HepG2 (cell line): ENCODE data around the gene TMA7B. TPM values are rescaled to one million over a fixed set of nuclear protein-coding genes. Genes with fewer than 3 reads are reported as not detected.
A peak's percentile ranks its signal among the peaks of the same experiment; 100 is the strongest.

Experiments used
- ATAC-seq: fragments of 200-7000 bp; cut with Tn5 transposase; 3 replicates; pipeline ENCODE4 v1.9.1; 2020; ENCODE audit warnings: mild to moderate bottlenecking, moderate library complexity
- BruUV-seq: library from RNA; stranded (reverse); fragments of 400-500 nt; replicated peaks from 2 replicates; lab custom pipeline; 2021; lab: Mats Ljungman, UMichigan
- CTCF ChIA-PET: fragments of 300-600 bp; formaldehyde crosslinking; extraction: SDS; loops from one replicate; lab custom pipeline; 2021; ENCODE audit warnings: low total read pairs, inconsistent platforms, low intra/inter-chr PET ratio; lab: Yijun Ruan, JAX
- POLR2A ChIA-PET: fragments of 350-600 bp; sonication (Branson Sonifier 250); formaldehyde crosslinking; loops from one replicate; lab custom pipeline; 2020; ENCODE audit warnings: antibody characterized with exemption, inconsistent platforms; lab: Yijun Ruan, JAX
- DNase-seq: peaks from one replicate; pipeline ENCODE4 v3.0.0-alpha.2; 2015; ENCODE audit warnings: low spot score
- FAIRE-seq: peaks from 3 replicates; lab custom pipeline; 2011; peaks lifted over from hg19 to GRCh38; lab: Jason Lieb, UNC
- H2AFZ ChIP-seq: one replicate; pipeline ENCODE4 v1.6.1; 2011; ENCODE audit warnings: low read length, inconsistent platforms
- H3K27ac ChIP-seq: fragments of 300-600 bp; 3 replicates; pipeline ENCODE4 v1.8.0; 2011; ENCODE audit warnings: mixed run types, mild to moderate bottlenecking, mixed read lengths, low read length, inconsistent platforms; ENCODE audit not compliant: insufficient read depth; ENCODE audit errors: extremely low read length
- H3K27me3 ChIP-seq, 2 experiments: fragments of 200-600 bp in 1 of 2; 2 replicates in 1 of 2; 3 replicates in 1 of 2; pipeline versions ENCODE4 v1.6.0 to v1.8.0; 2011; ENCODE audit warnings: low read length in 2 of 2, mild to moderate bottlenecking in 2 of 2, moderate library complexity in 2 of 2, inconsistent platforms in 1 of 2; ENCODE audit not compliant: insufficient read depth in 2 of 2, control insufficient read depth in 1 of 2
- H3K36me3 ChIP-seq, 2 experiments: fragments of 200-600 bp in 1 of 2; replicated peaks in 1 of 2; 2 replicates in 1 of 2; 3 replicates in 1 of 2; pipeline versions ENCODE4 v1.5.1 to v1.8.0; 2011; ENCODE audit warnings: low read length in 2 of 2, inconsistent platforms in 1 of 2; ENCODE audit not compliant: insufficient read depth in 2 of 2, control insufficient read depth in 1 of 2
- H3K4me1 ChIP-seq: 2 replicates; pipeline ENCODE4 v1.5.1; 2012; ENCODE audit warnings: low read length, inconsistent platforms; ENCODE audit not compliant: insufficient read depth
- H3K4me2 ChIP-seq: 2 replicates; pipeline ENCODE4 v1.6.0; 2011; ENCODE audit warnings: low read depth, low read length, inconsistent platforms
- H3K4me3 ChIP-seq, 3 experiments: fragments of 200-600 bp in 1 of 3; sonication (generic), shearing (Covaris generic) in 1 of 3; replicated peaks in 1 of 3; 2 replicates each; pipeline ENCODE4 v1.5.1; 2011 to 2016; ENCODE audit warnings: low read length in 3 of 3, inconsistent platforms in 2 of 3, low read depth in 2 of 3, mild to moderate bottlenecking in 2 of 3, control low read depth in 1 of 3, mixed read lengths in 1 of 3; ENCODE audit not compliant: insufficient read depth in 1 of 3
- H3K79me2 ChIP-seq: one replicate; pipeline ENCODE4 v1.6.1; 2011; ENCODE audit warnings: low read length, inconsistent platforms; ENCODE audit not compliant: insufficient read depth
- H3K9ac ChIP-seq: 2 replicates; pipeline ENCODE4 v1.6.0; 2011; ENCODE audit warnings: mild to moderate bottlenecking, low read depth, low read length, inconsistent platforms; ENCODE audit not compliant: insufficient read depth
- H3K9me3 ChIP-seq: 2 replicates; pipeline ENCODE4 v1.5.1; 2012; ENCODE audit warnings: mild to moderate bottlenecking, low read length
- H4K20me1 ChIP-seq: 2 replicates; pipeline ENCODE4 v1.6.0; 2011; ENCODE audit warnings: inconsistent platforms, mild to moderate bottlenecking, low read length, moderate library complexity; ENCODE audit not compliant: insufficient read depth
- FOXA3 ChIP-seq: IDR thresholded peaks from 2 replicates; pipeline ENCODE4 v1.6.1; 2016; ENCODE audit warnings: missing genetic modification reagents, missing compliant biosample characterization
- FOXP1 ChIP-seq, 2 experiments: fragments of 450-650 bp in 1 of 2; IDR thresholded peaks; 2 replicates each; pipeline ENCODE4 v1.6.1; 2017 to 2018; ENCODE audit warnings: antibody characterized with exemption in 1 of 2
- KLF13 ChIP-seq: sonication (generic); formaldehyde crosslinking; IDR thresholded peaks from 2 replicates; pipeline ENCODE4 v1.4.0; 2020; ENCODE audit warnings: mild to moderate bottlenecking, missing genetic modification reagents
- MTF1 ChIP-seq: sonication (generic); formaldehyde crosslinking; IDR thresholded peaks from 2 replicates; pipeline ENCODE4 v1.5.0; 2020; ENCODE audit warnings: missing genetic modification reagents
- NCOA2 ChIP-seq: sonication (generic); formaldehyde crosslinking; IDR thresholded peaks from 2 replicates; pipeline ENCODE4 v1.8.0; 2022; ENCODE audit warnings: inconsistent platforms
- RARA ChIP-seq: IDR thresholded peaks from 2 replicates; pipeline ENCODE4 v1.6.1; 2016; ENCODE audit warnings: missing genetic modification reagents, missing compliant biosample characterization
- SOX13 ChIP-seq, 3 experiments: fragments of 450-650 bp in 1 of 3; sonication (generic) in 1 of 3; formaldehyde crosslinking in 1 of 3; IDR thresholded peaks in 2 of 3; conservative IDR thresholded peaks in 1 of 3; 2 replicates each; pipeline versions ENCODE4 v1.5.0 to v1.6.1; 2016 to 2020; ENCODE audit warnings: antibody characterized with exemption in 1 of 3, mild to moderate bottlenecking in 1 of 3, missing compliant biosample characterization in 1 of 3, missing genetic modification reagents in 1 of 3, moderate library complexity in 1 of 3
- SOX5 ChIP-seq: IDR thresholded peaks from 2 replicates; pipeline ENCODE4 v1.6.1; 2016; ENCODE audit warnings: borderline replicate concordance
- U2AF2 ChIP-seq: fragments of 200-400 bp; formaldehyde crosslinking; IDR thresholded peaks from 2 replicates; pipeline ENCODE4 v1.6.1; 2017; ENCODE audit warnings: low read depth, mild to moderate bottlenecking, low read length
- WGBS: methylation state at CpG from one replicate; pipeline ENCODE4 v1.1.6; 2017; ENCODE audit warnings: low lambda C conversion rate; 5-methylcytosine and 5-hydroxymethylcytosine counted together
- in situ Hi-C: cut with HindIII; loops from 2 replicates; pipeline ENCODE4 v1.10.0; 2017; ENCODE audit warnings: low pct_unique_long_range_greater_than_20kb; ENCODE audit not compliant: extremely low pct_ligation_motif_present
- intact Hi-C: fragments of 100-400 bp; cut with micrococcal nuclease; formaldehyde crosslinking; loops from one replicate; pipeline ENCODE4 v1.10.0; 2022; ENCODE audit not compliant: unreplicated experiment
- polyA plus RNA-seq, 8 experiments: library from polyadenylated mRNA; depleted of rRNA in 3 of 8; stranded (reverse) in 7 of 8; unstranded in 1 of 8; fragments of >200 nt; fragmentation: Illumina TruSeq in 4 of 8; extraction: Trizol in 4 of 8; gene quantifications; 2 replicates each; pipeline versions ENCODE4 v1.2.1 to v1.2.3, GENCODE V29; 2011 to 2016; ENCODE audit warnings: low read depth in 4 of 8, missing spikeins in 1 of 8, mixed read lengths in 1 of 8; ENCODE audit not compliant: insufficient read depth in 1 of 8
- total RNA-seq, 5 experiments: library from RNA; depleted of rRNA; stranded (reverse); fragments of >200 nt; fragmentation: Illumina TruSeq; extraction: Trizol; gene quantifications; 2 replicates each; pipeline ENCODE4 v1.2.3, GENCODE V29; 2016; ENCODE audit warnings: low read depth in 1 of 5
- TF ChIP-seq, protein P1 (sequence below): sonication (generic); formaldehyde crosslinking; IDR thresholded peaks from 2 replicates; pipeline ENCODE4 v1.4.0; 2020; ENCODE audit warnings: mild to moderate bottlenecking, missing genetic modification reagents
- TF ChIP-seq, protein P2 (sequence below): sonication (generic); formaldehyde crosslinking; IDR thresholded peaks from 2 replicates; pipeline ENCODE4 v1.4.0; 2020; ENCODE audit warnings: missing genetic modification reagents, mild to moderate bottlenecking, borderline replicate concordance
- TF ChIP-seq, protein P3 (sequence below): IDR thresholded peaks from 2 replicates; pipeline ENCODE4 v1.4.0; 2020; ENCODE audit warnings: mild to moderate bottlenecking, missing genetic modification reagents

TMA7B gene
- total and polyA plus RNA-seq, 2 of the 13 experiments (the other 11 are each of a cell fraction or from before 2014, with no cell fraction given), result not detected

DNA sequence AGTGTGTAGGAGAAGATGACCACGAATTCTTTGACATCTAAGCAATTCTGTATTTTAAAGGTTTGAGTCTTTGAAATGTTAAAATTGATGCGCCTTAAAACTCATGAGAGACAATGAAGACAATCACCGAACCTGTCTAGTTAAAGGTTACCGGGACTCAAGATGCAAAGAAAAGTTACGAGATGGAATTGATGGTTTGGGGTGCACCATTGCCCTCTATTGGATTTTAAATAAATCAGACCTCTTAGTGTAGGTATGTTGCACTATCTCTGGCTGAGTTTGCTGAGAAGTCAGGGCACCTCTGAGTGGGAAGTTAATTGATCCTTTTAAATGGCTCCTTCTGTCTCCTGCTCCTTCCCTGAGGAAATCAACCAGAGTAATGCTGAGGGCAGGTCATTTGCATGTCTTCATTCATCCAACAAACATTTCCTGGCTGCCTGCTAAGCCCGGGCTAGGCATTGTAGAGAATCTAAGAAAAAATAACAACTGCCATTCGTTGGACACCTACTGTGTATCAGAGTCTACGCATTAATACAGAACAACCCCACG, 19.4 kb upstream of the TMA7B start (continued):
- TF ChIP-seq, protein P1, sequence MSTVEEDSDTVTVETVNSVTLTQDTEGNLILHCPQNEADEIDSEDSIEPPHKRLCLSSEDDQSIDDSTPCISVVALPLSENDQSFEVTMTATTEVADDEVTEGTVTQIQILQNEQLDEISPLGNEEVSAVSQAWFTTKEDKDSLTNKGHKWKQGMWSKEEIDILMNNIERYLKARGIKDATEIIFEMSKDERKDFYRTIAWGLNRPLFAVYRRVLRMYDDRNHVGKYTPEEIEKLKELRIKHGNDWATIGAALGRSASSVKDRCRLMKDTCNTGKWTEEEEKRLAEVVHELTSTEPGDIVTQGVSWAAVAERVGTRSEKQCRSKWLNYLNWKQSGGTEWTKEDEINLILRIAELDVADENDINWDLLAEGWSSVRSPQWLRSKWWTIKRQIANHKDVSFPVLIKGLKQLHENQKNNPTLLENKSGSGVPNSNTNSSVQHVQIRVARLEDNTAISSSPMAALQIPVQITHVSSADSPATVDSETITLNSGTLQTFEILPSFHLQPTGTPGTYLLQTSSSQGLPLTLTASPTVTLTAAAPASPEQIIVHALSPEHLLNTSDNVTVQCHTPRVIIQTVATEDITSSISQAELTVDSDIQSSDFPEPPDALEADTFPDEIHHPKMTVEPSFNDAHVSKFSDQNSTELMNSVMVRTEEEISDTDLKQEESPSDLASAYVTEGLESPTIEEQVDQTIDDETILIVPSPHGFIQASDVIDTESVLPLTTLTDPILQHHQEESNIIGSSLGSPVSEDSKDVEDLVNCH (CRISPR knock-in tag), result no peak

DNA sequence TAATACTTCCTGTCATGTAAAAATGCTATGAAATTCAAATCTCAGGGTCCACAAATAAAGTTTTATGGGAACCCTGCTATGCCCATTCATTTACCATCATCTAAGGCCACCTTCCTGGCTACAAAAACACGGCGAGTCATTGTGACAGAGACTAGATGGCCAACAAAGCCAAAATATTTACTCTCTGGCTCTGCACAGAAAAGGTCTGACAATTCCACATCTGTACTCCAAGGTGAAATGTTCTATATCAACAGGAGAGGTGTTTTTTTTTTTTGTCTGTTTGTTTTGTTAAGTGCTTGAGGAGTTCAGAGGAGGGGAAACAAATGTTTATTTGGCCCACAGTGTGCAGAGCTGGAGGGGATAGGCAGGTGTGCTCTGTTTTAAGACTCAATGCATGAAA, 18.6 kb upstream of the TMA7B start:
- ChIA-PET POLR2A (no interaction called here), CTCF (no interaction called here)
- Histone ChIP-seq H3K9me3 (no peaks in the 10 kb centered on the region), H3K9ac (no peak overlapping the region), H4K20me1 (no peaks in the 10 kb centered on the region), H3K27ac (no peak overlapping the region), H3K36me3 (no peaks in the 10 kb centered on the region), H3K4me1 (peaks cover 17% of the 10 kb centered on the region), H3K27me3 (peaks cover 0 to 25% of the 10 kb centered on the region in 2 experiments; a peak in 2 of 5 replicates), H2AFZ (no peak overlapping the region), H3K79me2 (no peaks in the 10 kb centered on the region), H3K4me3 (no peak overlapping the region), H3K4me2 (no peak overlapping the region)
- no TSS peak for BruUV-seq
- in situ Hi-C loops, result no loop called here
- intact Hi-C loops, result no loop called here
- TF ChIP-seq RARA (0 out of 2 replicates have a peak, but pooled peaks have one; percentile 24), FOXA3 (peak; percentile 25; the same call in 1 of the 2 replicates), NCOA2 (CRISPR knock-in tag) (peak; percentile 46; the same call in 1 of the 2 replicates), MTF1 (CRISPR knock-in tag) (no peak), U2AF2 (no peak), SOX5 (CRISPR knock-in tag) (peak; percentile 71; the same call in 1 of the 2 replicates), SOX13 (IDR thresholded peaks at IDR 0.05) (no peak), SOX13 (CRISPR knock-in tag; conservative IDR thresholded peaks at IDR 0.05 in 1 of 2, IDR thresholded peaks at IDR 0.05 in 1 of 2) (peak in 1 of 2 experiments; percentile 69; a peak in 2 of 4 replicates), KLF13 (CRISPR knock-in tag) (no peak), FOXP1 (IDR thresholded peaks at IDR 0.05) (no peak), FOXP1 (CRISPR knock-in tag; IDR thresholded peaks at IDR 0.05) (peak; percentile 52; the same call in 1 of the 2 replicates)
- TF ChIP-seq, protein P2, sequence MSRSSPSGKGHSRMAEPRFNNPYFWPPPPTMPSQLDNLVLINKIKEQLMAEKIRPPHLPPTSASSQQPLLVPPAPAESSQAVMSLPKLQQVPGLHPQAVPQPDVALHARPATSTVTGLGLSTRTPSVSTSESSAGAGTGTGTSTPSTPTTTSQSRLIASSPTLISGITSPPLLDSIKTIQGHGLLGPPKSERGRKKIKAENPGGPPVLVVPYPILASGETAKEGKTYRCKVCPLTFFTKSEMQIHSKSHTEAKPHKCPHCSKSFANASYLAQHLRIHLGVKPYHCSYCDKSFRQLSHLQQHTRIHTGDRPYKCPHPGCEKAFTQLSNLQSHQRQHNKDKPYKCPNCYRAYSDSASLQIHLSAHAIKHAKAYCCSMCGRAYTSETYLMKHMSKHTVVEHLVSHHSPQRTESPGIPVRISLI, result peak; percentile 27; the same call in 1 of the 2 replicates
- TF ChIP-seq, protein P3, sequence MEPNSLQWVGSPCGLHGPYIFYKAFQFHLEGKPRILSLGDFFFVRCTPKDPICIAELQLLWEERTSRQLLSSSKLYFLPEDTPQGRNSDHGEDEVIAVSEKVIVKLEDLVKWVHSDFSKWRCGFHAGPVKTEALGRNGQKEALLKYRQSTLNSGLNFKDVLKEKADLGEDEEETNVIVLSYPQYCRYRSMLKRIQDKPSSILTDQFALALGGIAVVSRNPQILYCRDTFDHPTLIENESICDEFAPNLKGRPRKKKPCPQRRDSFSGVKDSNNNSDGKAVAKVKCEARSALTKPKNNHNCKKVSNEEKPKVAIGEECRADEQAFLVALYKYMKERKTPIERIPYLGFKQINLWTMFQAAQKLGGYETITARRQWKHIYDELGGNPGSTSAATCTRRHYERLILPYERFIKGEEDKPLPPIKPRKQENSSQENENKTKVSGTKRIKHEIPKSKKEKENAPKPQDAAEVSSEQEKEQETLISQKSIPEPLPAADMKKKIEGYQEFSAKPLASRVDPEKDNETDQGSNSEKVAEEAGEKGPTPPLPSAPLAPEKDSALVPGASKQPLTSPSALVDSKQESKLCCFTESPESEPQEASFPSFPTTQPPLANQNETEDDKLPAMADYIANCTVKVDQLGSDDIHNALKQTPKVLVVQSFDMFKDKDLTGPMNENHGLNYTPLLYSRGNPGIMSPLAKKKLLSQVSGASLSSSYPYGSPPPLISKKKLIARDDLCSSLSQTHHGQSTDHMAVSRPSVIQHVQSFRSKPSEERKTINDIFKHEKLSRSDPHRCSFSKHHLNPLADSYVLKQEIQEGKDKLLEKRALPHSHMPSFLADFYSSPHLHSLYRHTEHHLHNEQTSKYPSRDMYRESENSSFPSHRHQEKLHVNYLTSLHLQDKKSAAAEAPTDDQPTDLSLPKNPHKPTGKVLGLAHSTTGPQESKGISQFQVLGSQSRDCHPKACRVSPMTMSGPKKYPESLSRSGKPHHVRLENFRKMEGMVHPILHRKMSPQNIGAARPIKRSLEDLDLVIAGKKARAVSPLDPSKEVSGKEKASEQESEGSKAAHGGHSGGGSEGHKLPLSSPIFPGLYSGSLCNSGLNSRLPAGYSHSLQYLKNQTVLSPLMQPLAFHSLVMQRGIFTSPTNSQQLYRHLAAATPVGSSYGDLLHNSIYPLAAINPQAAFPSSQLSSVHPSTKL, result peak; percentile 38
- WGBS, result 0% methylated on average over 2 of the region's 2 CpGs
- FAIRE-seq (no peak), ATAC-seq (no peak), DNase-seq (peak; percentile 45)
